OCI-LY7 (cell line): ENCODE data around the gene GRID2.

Experiments
- CTCF ChIP-seq: fragments of 200-600 bp; sonication (generic); conservative IDR thresholded peaks from 2 replicates; pipeline ENCODE4 v1.5.1; 2014; ENCODE audit warnings: mild to moderate bottlenecking, antibody characterized with exemption, low read length, moderate library complexity, mixed read lengths
- EZH2phosphoT487 ChIP-seq: fragments of 200-600 bp; sonication (generic); IDR thresholded peaks from 2 replicates; pipeline ENCODE4 v1.6.1; 2018; ENCODE audit warnings: low read depth, borderline replicate concordance, mild to moderate bottlenecking, mixed run types, antibody characterized with exemption, low read length, moderate library complexity, mixed read lengths

DNA sequence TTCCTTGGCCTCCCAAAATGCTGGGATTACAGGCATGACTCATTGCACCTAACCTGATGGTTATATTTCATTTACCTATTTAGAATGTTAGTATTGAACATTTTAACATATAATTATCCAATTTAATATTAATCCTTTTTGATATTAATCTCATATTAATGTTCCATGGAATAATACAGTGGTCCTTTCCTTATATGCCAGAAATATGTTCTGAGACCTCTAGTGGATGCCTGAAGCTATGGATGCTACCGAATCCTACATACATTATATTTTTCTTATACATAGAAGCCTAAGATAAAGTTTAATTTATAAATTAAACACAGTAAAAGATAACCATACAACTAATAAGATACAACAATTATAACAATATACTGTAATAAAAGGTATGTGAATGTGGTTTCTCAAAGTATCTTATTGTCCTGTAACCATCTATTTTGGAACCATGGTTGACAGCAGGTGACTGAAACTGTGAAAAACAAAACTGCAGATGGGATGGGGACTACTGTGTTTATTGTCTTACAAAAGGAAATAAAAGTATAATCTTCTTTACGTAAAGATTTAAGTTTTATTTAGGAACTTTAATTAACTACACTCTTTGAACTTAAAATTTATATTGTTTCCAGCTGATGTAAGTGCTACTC is 431.4 kb downstream of the GRID2 start:
- TF ChIP-seq CTCF (peak; percentile 32; the same call in 1 of the 2 replicates), EZH2phosphoT487 (no peak)
